Mesenchymal stem cell (in vitro differentiated cells and primary cell): ENCODE data around the gene CDKN2B.
A peak's percentile ranks its signal among the peaks of the same experiment; 100 is the strongest.

Experiments
- DNase-seq: peaks from one replicate; pipeline ENCODE4 v3.0.0-alpha.2; 2013
- H2AFZ ChIP-seq: one replicate; pipeline ENCODE4 v1.6.1; 2013; ENCODE audit warnings: low read depth, mild to moderate bottlenecking, control low read depth, inconsistent platforms, low read length, moderate library complexity
- H2AK5ac ChIP-seq: 2 replicates; pipeline ENCODE4 v1.6.1; 2013; ENCODE audit warnings: low read length, moderate library complexity, mild to moderate bottlenecking, inconsistent platforms; ENCODE audit not compliant: severe bottlenecking
- H2BK120ac ChIP-seq: one replicate; pipeline ENCODE4 v1.6.1; 2013; ENCODE audit warnings: low read depth, mild to moderate bottlenecking, inconsistent platforms, low read length, moderate library complexity
- H2BK12ac ChIP-seq, 2 experiments: one replicate each; pipeline ENCODE4 v1.6.1; 2013; ENCODE audit warnings: inconsistent platforms in 2 of 2, low read length in 2 of 2, mild to moderate bottlenecking in 2 of 2, moderate library complexity in 2 of 2, control low read depth in 1 of 2
- H2BK15ac ChIP-seq: one replicate; pipeline ENCODE4 v1.6.1; 2013; ENCODE audit warnings: mild to moderate bottlenecking, low read depth, inconsistent platforms; ENCODE audit not compliant: poor library complexity, severe bottlenecking
- H2BK5ac ChIP-seq: 2 replicates; pipeline ENCODE4 v1.6.1; 2013; ENCODE audit warnings: low read depth, mild to moderate bottlenecking, low read length, control low read depth, inconsistent platforms; ENCODE audit not compliant: poor library complexity, severe bottlenecking
- H3K14ac ChIP-seq, 2 experiments: one replicate each; pipeline ENCODE4 v1.6.1; 2013; ENCODE audit warnings: inconsistent platforms in 2 of 2, low read length in 2 of 2, control low read depth in 1 of 2, mild to moderate bottlenecking in 1 of 2, moderate library complexity in 1 of 2
- H3K18ac ChIP-seq, 2 experiments: one replicate each; pipeline ENCODE4 v1.6.1; 2013; ENCODE audit warnings: inconsistent platforms in 2 of 2, low read length in 2 of 2, control low read depth in 1 of 2, low read depth in 1 of 2, mild to moderate bottlenecking in 1 of 2
- H3K23ac ChIP-seq, 2 experiments: one replicate each; pipeline ENCODE4 v1.6.1; 2013; ENCODE audit warnings: inconsistent platforms in 2 of 2, low read length in 2 of 2, mild to moderate bottlenecking in 2 of 2, moderate library complexity in 2 of 2, control low read depth in 1 of 2
- H3K27ac ChIP-seq: 2 replicates; pipeline ENCODE4 v1.5.1; 2013; ENCODE audit warnings: mild to moderate bottlenecking, moderate library complexity, low read length, control low read depth, inconsistent platforms; ENCODE audit not compliant: poor library complexity, severe bottlenecking
- H3K27me3 ChIP-seq, 2 experiments: 2 replicates each; pipeline versions ENCODE4 v1.6.1 to v1.7.0; 2013; ENCODE audit warnings: low read length in 2 of 2, mild to moderate bottlenecking in 2 of 2, moderate library complexity in 2 of 2, control low read depth in 1 of 2, inconsistent platforms in 1 of 2; ENCODE audit not compliant: control insufficient read depth in 1 of 2, insufficient read depth in 1 of 2
- H3K36me3 ChIP-seq, 2 experiments: 2 replicates each; pipeline versions ENCODE4 v1.6.1 to v1.7.0; 2013; ENCODE audit warnings: low read length in 2 of 2, control low read depth in 1 of 2, inconsistent platforms in 1 of 2, low read depth in 1 of 2, mild to moderate bottlenecking in 1 of 2; ENCODE audit not compliant: insufficient read depth in 2 of 2, control insufficient read depth in 1 of 2
- H3K4ac ChIP-seq, 2 experiments: one replicate each; pipeline ENCODE4 v1.6.1; 2013; ENCODE audit warnings: inconsistent platforms in 2 of 2, low read length in 2 of 2, mild to moderate bottlenecking in 2 of 2, moderate library complexity in 2 of 2, control low read depth in 1 of 2, low read depth in 1 of 2
- H3K4me1 ChIP-seq: 2 replicates; pipeline ENCODE4 v1.6.1; 2013; ENCODE audit warnings: low read depth, low read length, control low read depth; ENCODE audit not compliant: control insufficient read depth, insufficient read depth
- H3K4me2 ChIP-seq: 2 replicates; pipeline ENCODE4 v1.6.1; 2013; ENCODE audit warnings: low read length, mild to moderate bottlenecking, inconsistent platforms; ENCODE audit not compliant: poor library complexity, severe bottlenecking
- H3K4me3 ChIP-seq, 2 experiments: 2 replicates each; pipeline versions ENCODE4 v1.5.1 to v1.7.0; 2013; ENCODE audit warnings: low read length in 2 of 2, mild to moderate bottlenecking in 2 of 2, control low read depth in 1 of 2, low read depth in 1 of 2; ENCODE audit not compliant: insufficient read depth in 1 of 2
- H3K79me1 ChIP-seq: replicated peaks from 2 replicates; pipeline ENCODE4 v1.6.1; 2013; ENCODE audit warnings: mild to moderate bottlenecking, control low read depth, low read length, inconsistent platforms; ENCODE audit not compliant: poor library complexity, severe bottlenecking
- H3K9ac ChIP-seq: 2 replicates; pipeline ENCODE4 v1.7.0; 2013; ENCODE audit warnings: mild to moderate bottlenecking, low read length, moderate library complexity
- H3K9me3 ChIP-seq: 2 replicates; pipeline ENCODE4 v1.7.0; 2013; ENCODE audit warnings: mild to moderate bottlenecking, low read length; ENCODE audit not compliant: control insufficient read depth
- H4K8ac ChIP-seq: one replicate; pipeline ENCODE4 v1.6.1; 2013; ENCODE audit warnings: inconsistent platforms, mild to moderate bottlenecking, low read length, moderate library complexity
- H4K91ac ChIP-seq: one replicate; pipeline ENCODE4 v1.6.1; 2013; ENCODE audit warnings: mild to moderate bottlenecking, low read length, inconsistent platforms
- WGBS: methylation state at CpG from one replicate; pipeline ENCODE4 v1.1.7; 2013; ENCODE audit warnings: mixed read lengths; 5-methylcytosine and 5-hydroxymethylcytosine counted together

CDKN2B gene

DNA sequence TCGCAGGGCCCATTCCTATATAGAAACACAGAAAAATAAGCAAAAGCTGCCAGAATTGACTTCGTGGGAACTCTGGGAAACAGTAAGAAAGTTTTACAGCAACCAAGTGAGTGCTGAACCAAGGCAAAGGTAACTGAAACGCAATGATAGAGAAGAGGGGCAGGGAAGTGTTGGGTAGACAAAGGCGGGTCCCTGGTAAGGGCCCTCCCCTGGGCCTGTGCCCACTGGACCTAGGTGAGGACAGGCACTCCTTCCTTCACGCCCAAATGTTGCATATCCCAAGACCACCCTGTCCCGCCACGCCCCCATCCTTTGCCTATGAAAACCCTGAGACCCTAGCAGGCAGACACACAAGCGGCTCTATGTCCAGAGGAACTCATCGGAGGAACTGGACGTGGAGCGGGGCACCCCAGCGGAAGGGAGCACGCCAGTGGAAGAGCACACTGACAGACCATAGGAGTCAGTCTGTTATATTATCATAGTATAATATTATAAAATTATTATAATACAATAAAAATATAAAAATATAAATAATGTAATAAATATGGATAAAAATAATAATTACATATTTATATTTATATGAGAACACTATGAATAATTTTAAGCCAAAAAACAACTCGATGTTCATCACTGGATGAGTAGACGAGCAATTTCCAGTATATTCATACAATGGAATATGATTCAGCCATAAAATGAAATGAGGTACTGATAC lies 42.8 kb downstream of the CDKN2B start:
- no peak overlapping the region for H3K27ac ChIP-seq
- no peak overlapping the region for H2BK15ac ChIP-seq
- H4K91ac ChIP-seq: no peak overlapping the region
- peaks cover 27% of the 10 kb centered on the region for H3K4me1 ChIP-seq
- WGBS: 24% methylated on average over 9 of the region's 15 CpGs
- H4K8ac ChIP-seq: no peak overlapping the region
- no peak overlapping the region for H3K18ac ChIP-seq
- H3K4me3 ChIP-seq: peak overlapping the region in 1 of 2 experiments; percentile 71
- no peak overlapping the region for H2AK5ac ChIP-seq
- no peaks in the 10 kb centered on the region for H3K9me3 ChIP-seq
- H3K27me3 ChIP-seq: peaks cover 40 to 47% of the 10 kb centered on the region in 2 experiments
- H2AFZ ChIP-seq: no peak overlapping the region
- peaks cover 6 to 29% of the 10 kb centered on the region in 2 experiments for H3K36me3 ChIP-seq
- no peak overlapping the region for H2BK12ac ChIP-seq
- no peak overlapping the region for H3K23ac ChIP-seq
- no peak overlapping the region for H3K4ac ChIP-seq
- peaks cover 13% of the 10 kb centered on the region for H3K79me1 ChIP-seq
- peak overlapping the region; percentile 85 for H3K9ac ChIP-seq
- no peak overlapping the region for H2BK120ac ChIP-seq
- no peak overlapping the region for H2BK5ac ChIP-seq
- H3K4me2 ChIP-seq: no peak overlapping the region
- no peak overlapping the region for H3K14ac ChIP-seq
- DNase-seq: no peak

DNA sequence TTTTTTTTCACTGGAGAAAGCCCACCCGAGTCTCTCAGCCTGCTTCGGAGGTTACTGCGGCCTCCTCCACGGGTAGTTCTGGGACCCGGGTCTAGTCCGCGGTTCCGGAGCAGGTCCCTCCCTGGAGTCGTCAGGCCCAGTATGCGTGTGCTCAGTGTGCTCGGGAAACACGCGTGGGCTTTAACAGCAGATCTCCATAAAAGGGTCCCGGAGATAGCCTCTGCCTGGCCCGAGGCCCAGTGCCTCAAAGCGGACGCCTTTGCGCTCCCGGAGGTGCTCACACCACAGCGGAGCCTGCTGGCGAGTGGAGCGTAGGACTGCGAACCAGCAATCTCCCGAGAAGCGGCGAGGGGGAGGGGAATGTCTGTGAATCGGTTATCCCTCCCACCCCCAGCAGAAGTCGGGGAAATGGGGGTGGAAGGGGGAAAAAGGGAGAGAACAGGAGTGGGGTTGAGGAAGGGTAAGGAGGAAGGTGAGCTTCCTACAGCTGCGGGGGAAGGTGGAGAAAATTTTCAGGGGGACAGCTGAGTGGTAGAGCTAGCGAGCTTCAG lies 43.6 kb downstream of the CDKN2B start:
- H2AK5ac ChIP-seq: no peak overlapping the region
- H2BK5ac ChIP-seq: peak overlapping the region; percentile 76
- no peak overlapping the region for H2BK120ac ChIP-seq
- H3K23ac ChIP-seq: no peak overlapping the region
- H3K79me1 ChIP-seq: peaks cover 6% of the 10 kb centered on the region
- peak overlapping the region; percentile 35 to 73 for H2BK12ac ChIP-seq
- no peaks in the 10 kb centered on the region for H3K9me3 ChIP-seq
- H3K18ac ChIP-seq: peak overlapping the region; percentile 78 to 82
- 3% methylated on average over 29 of the region's 30 CpGs for WGBS
- peaks cover 4 to 23% of the 10 kb centered on the region in 2 experiments for H3K36me3 ChIP-seq
- peak overlapping the region in 1 of 2 experiments; percentile 42 for H3K14ac ChIP-seq
- H3K4me2 ChIP-seq: peak overlapping the region; percentile 100
- H4K91ac ChIP-seq: peak overlapping the region; percentile 22
- peak overlapping the region; percentile 70 for H4K8ac ChIP-seq
- peak overlapping the region; percentile 85 for H3K9ac ChIP-seq
- H3K27me3 ChIP-seq: peaks cover 37 to 39% of the 10 kb centered on the region in 2 experiments
- peak overlapping the region; percentile 61 for H3K27ac ChIP-seq
- peak overlapping the region in 1 of 2 experiments; percentile 50 for H3K4ac ChIP-seq
- peak; percentile 81 for DNase-seq
- H2BK15ac ChIP-seq: peak overlapping the region; percentile 23
- peak overlapping the region; percentile 57 to 71 for H3K4me3 ChIP-seq
- H2AFZ ChIP-seq: no peak overlapping the region
- peaks cover 23% of the 10 kb centered on the region for H3K4me1 ChIP-seq

DNA sequence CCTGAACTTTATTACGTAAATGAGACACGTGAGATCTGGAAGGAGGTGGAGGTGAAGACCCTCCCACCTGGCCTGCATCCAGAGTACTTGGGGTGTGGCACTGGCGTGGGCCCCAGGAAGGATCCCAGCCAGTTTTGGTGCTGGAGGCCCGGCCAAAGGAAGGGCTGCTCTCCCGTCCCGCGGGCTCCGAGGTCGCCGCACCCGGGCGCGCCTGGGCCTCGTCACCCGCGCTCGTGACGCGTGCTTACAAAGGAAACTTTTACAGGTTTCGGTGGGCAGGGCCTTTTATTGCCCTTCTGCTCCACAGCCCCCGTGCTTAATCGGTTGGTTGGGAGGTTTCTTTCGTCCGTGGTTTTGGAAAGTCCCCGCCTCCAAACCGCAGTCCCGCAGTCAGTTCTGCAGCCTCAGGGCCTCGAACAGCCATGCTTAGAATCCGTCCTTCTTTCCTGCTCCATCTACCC lies 44.1 kb downstream of the CDKN2B start:
- no peak overlapping the region for H2BK120ac ChIP-seq

DNA sequence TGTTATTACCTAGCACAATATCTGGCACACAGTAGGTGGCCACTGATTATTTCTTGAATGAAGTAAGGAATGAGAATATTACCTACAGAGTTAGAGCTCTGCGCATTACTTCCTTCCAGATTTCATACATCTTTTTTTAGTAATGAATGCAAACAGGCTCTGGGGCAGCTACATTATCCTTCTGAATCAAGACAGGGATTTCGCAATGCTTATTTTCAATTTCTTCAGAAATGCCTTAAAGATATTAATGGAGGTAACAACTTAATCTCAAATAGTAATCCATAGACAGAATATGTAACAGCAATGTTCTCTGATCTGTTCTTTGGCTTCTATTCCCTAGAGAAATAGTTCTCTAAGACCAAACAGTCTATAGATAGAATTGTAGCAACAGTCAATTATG lies 47.5 kb downstream of the CDKN2B start:
- Histone ChIP-seq H2BK120ac (no peak overlapping the region), H3K27me3 (no peaks in the 10 kb centered on the region), H3K18ac (no peak overlapping the region), H2AFZ (no peak overlapping the region), H3K4me2 (no peak overlapping the region), H3K27ac (no peak overlapping the region), H3K14ac (no peak overlapping the region), H3K4ac (no peak overlapping the region), H3K36me3 (no peaks in the 10 kb centered on the region), H3K9ac (no peak overlapping the region), H4K91ac (no peak overlapping the region), H3K79me1 (peaks cover 2% of the 10 kb centered on the region), H3K9me3 (no peaks in the 10 kb centered on the region), H2BK5ac (no peak overlapping the region), H2BK12ac (no peak overlapping the region), H2BK15ac (no peak overlapping the region), H2AK5ac (no peak overlapping the region), H3K4me3 (no peak overlapping the region), H3K23ac (no peak overlapping the region), H3K4me1 (peaks cover 13% of the 10 kb centered on the region), H4K8ac (no peak overlapping the region)
- WGBS: 100% methylated on average over 1 of the region's 2 CpGs
- no peak for DNase-seq

More for the DNA sequence above, 44.1 kb downstream of the CDKN2B start:
- peak overlapping the region; percentile 72 for H4K91ac ChIP-seq
- peak overlapping the region in 1 of 2 experiments; percentile 50 for H3K4ac ChIP-seq
- peak overlapping the region; percentile 57 to 71 for H3K4me3 ChIP-seq
- H3K23ac ChIP-seq: no peak overlapping the region
- H2AFZ ChIP-seq: no peak overlapping the region
- H3K14ac ChIP-seq: peak overlapping the region in 1 of 2 experiments; percentile 42
- no peaks in the 10 kb centered on the region for H3K9me3 ChIP-seq
- no peak overlapping the region for H2BK15ac ChIP-seq
- H4K8ac ChIP-seq: peak overlapping the region; percentile 69
- no peak overlapping the region for H3K27ac ChIP-seq
- H3K4me1 ChIP-seq: peaks cover 23% of the 10 kb centered on the region
- peaks cover 31 to 34% of the 10 kb centered on the region in 2 experiments for H3K27me3 ChIP-seq
- peak overlapping the region; percentile 85 for H3K9ac ChIP-seq
- H3K36me3 ChIP-seq: peaks cover 0 to 18% of the 10 kb centered on the region in 2 experiments
- no peak overlapping the region for H2AK5ac ChIP-seq
- peak overlapping the region; percentile 82 to 87 for H3K18ac ChIP-seq
- peak overlapping the region; percentile 35 to 73 for H2BK12ac ChIP-seq
- peaks cover 2% of the 10 kb centered on the region for H3K79me1 ChIP-seq
- peak overlapping the region; percentile 100 for H3K4me2 ChIP-seq
- H2BK5ac ChIP-seq: no peak overlapping the region
- peak; percentile 71 for DNase-seq
- WGBS: 6% methylated on average over 27 of the region's 29 CpGs
